DOHH2 (cell line): ENCODE results near the gene ENOX1.

Experiments
- EZH2phosphoT487 ChIP-seq: fragments of 200-600 bp; sonication (generic); IDR thresholded peaks from 2 replicates; pipeline ENCODE4 v1.6.1; 2017; ENCODE audit warnings: borderline replicate concordance, mild to moderate bottlenecking, antibody characterized with exemption, low read length, moderate library complexity, mixed read lengths
- TF ChIP-seq, protein P1 (sequence below): fragments of 200-600 bp; sonication (generic); IDR thresholded peaks from one replicate; pipeline ENCODE4 v1.5.1; 2014; ENCODE audit warnings: antibody characterized with exemption, mild to moderate bottlenecking, low read depth, low read length; ENCODE audit not compliant: poor library complexity, severe bottlenecking

DNA sequence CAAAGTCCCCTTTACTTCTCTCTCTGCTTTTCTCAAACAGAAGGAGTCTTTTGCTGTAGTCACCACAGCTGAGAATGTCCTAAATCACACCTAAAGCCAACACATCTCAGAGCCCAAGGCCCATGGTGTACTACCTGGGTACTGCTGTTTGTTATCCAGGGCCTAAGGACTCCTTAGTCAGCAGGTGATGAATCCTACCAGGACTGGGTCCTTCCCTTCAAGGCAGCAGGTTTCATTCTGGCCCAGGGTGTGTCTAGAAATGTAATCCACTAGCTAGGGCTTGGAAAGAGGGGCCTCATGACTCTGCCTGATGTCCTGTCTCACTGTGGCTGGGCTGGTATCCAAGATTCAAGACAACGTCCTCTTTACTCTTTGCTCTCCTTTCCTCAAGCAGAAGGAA lies 36.2 kb upstream of the ENOX1 start:
- TF ChIP-seq, protein P1, sequence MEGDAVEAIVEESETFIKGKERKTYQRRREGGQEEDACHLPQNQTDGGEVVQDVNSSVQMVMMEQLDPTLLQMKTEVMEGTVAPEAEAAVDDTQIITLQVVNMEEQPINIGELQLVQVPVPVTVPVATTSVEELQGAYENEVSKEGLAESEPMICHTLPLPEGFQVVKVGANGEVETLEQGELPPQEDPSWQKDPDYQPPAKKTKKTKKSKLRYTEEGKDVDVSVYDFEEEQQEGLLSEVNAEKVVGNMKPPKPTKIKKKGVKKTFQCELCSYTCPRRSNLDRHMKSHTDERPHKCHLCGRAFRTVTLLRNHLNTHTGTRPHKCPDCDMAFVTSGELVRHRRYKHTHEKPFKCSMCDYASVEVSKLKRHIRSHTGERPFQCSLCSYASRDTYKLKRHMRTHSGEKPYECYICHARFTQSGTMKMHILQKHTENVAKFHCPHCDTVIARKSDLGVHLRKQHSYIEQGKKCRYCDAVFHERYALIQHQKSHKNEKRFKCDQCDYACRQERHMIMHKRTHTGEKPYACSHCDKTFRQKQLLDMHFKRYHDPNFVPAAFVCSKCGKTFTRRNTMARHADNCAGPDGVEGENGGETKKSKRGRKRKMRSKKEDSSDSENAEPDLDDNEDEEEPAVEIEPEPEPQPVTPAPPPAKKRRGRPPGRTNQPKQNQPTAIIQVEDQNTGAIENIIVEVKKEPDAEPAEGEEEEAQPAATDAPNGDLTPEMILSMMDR, result no peak
- no peak for TF ChIP-seq EZH2phosphoT487
